Spinal cord (tissue), 10 donors: ENCODE measurements around the gene TMEM204. TPM values are rescaled to one million over a fixed set of nuclear protein-coding genes. Genes with fewer than 3 reads are reported as not detected.
"Not testable (repeated sequence)": the region's sequence is repeated elsewhere in the genome, so short reads cannot be mapped to it uniquely, and the experiment has no call there.

ENCODE experiments used
- DNase-seq, 6 donors: peaks; one replicate each; pipeline versions ENCODE4 v3.0.0 to v3.0.0-alpha.2; 2013 to 2015; ENCODE audit warnings: low spot score in 6 of 6, low read depth in 4 of 6
- H3K27ac ChIP-seq: one replicate; pipeline ENCODE4 v1.5.1; 2013; ENCODE audit warnings: low read depth, low read length, control low read depth
- H3K27me3 ChIP-seq: one replicate; pipeline ENCODE4 v1.6.1; 2013; ENCODE audit warnings: low read length; ENCODE audit not compliant: control insufficient read depth, insufficient read depth
- H3K36me3 ChIP-seq: one replicate; pipeline ENCODE4 v1.6.1; 2013; ENCODE audit warnings: low read length; ENCODE audit not compliant: control insufficient read depth, insufficient read depth
- H3K4me1 ChIP-seq: one replicate; pipeline ENCODE4 v1.6.1; 2013; ENCODE audit warnings: low read length; ENCODE audit not compliant: control insufficient read depth, insufficient read depth
- H3K4me3 ChIP-seq: one replicate; pipeline ENCODE4 v1.5.1; 2013; ENCODE audit warnings: low read depth, low read length, control low read depth
- H3K9me3 ChIP-seq: one replicate; pipeline ENCODE4 v1.6.1; 2013; ENCODE audit warnings: low read length; ENCODE audit not compliant: control insufficient read depth, insufficient read depth
- WGBS: methylation state at CpG from one replicate; pipeline ENCODE4 v1.1.5; 2013; ENCODE audit warnings: missing lambda C conversion rate; ENCODE audit not compliant: insufficient coverage; 5-methylcytosine and 5-hydroxymethylcytosine counted together
- polyA plus RNA-seq, 2 donors: library from polyadenylated mRNA; unstranded; fragments of 120-200 nt; gene quantifications; one replicate each; pipeline ENCODE4 v1.2.1, GENCODE V29; 2013; ENCODE audit not compliant: insufficient read length in 2 of 2
- total RNA-seq, 2 donors: library from RNA; depleted of rRNA in 1 of 2; stranded (reverse); fragments of 120-200 nt in 1 of 2; fragments of >200 nt in 1 of 2; gene quantifications; one replicate each; pipeline versions ENCODE4 v1.2.3 to v1.2.4, GENCODE V29; 2013 to 2014
- donor health status: healthy.

Gene TMEM204
- total and polyA plus RNA-seq, 4 donors: 3.0 to 18.8 (median 9.3) TPM

- Histone ChIP-seq H3K27me3 (no peaks in the 10 kb centered on the region), H3K36me3 (peaks cover 70% of the 10 kb centered on the region), H3K4me3 (no peak overlapping the region), H3K4me1 (no peaks in the 10 kb centered on the region), H3K9me3 (no peaks in the 10 kb centered on the region), H3K27ac (no peak overlapping the region)
- no peak for DNase-seq
- 100% methylated on average over 4 of the region's 12 CpGs for WGBS
These were observed 46.8 kb downstream of the TMEM204 start for GRCh38 chr16:1580256-1580655.

- Histone ChIP-seq H3K27me3 (no peaks in the 10 kb centered on the region), H3K36me3 (peaks cover 67% of the 10 kb centered on the region), H3K4me3 (no peak overlapping the region), H3K9me3 (no peaks in the 10 kb centered on the region), H3K27ac (no peak overlapping the region), H3K4me1 (no peaks in the 10 kb centered on the region)
- 83% methylated on average over 3 of the region's 6 CpGs for WGBS
- no peak for DNase-seq
These were observed 47.5 kb downstream of the TMEM204 start for GRCh38 chr16:1580956-1581355.

DNA sequence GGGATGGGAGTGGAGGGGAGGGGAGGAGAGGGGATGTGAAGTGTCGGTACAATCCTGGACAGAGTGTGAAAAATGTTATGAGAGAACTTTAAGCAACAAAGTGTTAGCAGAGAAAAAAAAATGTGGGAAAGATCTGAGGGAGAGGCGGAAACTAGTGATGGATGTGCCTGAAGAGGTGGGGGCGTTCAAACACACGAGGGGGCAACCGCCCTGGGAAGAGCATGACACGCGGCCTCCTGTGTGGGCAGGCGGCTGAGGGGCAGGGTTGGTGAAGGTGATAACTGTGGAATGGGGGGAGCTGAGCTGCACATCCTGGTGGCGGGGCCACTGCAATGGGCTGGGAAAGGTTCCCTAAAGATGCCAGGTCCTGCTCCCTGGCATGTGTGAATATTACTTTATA is 48.3 kb downstream of the TMEM204 start:
- Histone ChIP-seq H3K27ac (no peak overlapping the region), H3K4me1 (no peaks in the 10 kb centered on the region), H3K36me3 (peaks cover 74% of the 10 kb centered on the region), H3K9me3 (no peaks in the 10 kb centered on the region), H3K27me3 (no peaks in the 10 kb centered on the region), H3K4me3 (no peak overlapping the region)
- 81% methylated on average over 9 of the region's 9 CpGs for WGBS
- DNase-seq: no peak

GRCh38 chr16:1583180-1583579 is 49.7 kb downstream of the TMEM204 start:
- peaks cover 78% of the 10 kb centered on the region for H3K36me3 ChIP-seq
- no peak for DNase-seq
- H3K4me3 ChIP-seq: no peak overlapping the region
- H3K27me3 ChIP-seq: no peaks in the 10 kb centered on the region
- WGBS: 95% methylated on average over 11 of the region's 15 CpGs
- no peak overlapping the region for H3K27ac ChIP-seq
- H3K9me3 ChIP-seq: no peaks in the 10 kb centered on the region
- H3K4me1 ChIP-seq: no peaks in the 10 kb centered on the region

- Histone ChIP-seq H3K27me3 (no peaks in the 10 kb centered on the region), H3K4me3 (no peak overlapping the region), H3K4me1 (no peaks in the 10 kb centered on the region), H3K36me3 (peaks cover 78% of the 10 kb centered on the region), H3K9me3 (no peaks in the 10 kb centered on the region), H3K27ac (no peak overlapping the region)
- WGBS: 23% methylated on average over 2 of the region's 8 CpGs
- peak in 1 of 6 donors; percentile 13 for DNase-seq
These were observed 51.5 kb downstream of the TMEM204 start for GRCh38 chr16:1584926-1585484.

- no peak for DNase-seq
- Histone ChIP-seq H3K27me3 (no peaks in the 10 kb centered on the region), H3K36me3 (peaks cover 87% of the 10 kb centered on the region), H3K4me1 (no peaks in the 10 kb centered on the region), H3K9me3 (no peaks in the 10 kb centered on the region), H3K4me3 (no peak overlapping the region), H3K27ac (no peak overlapping the region)
- WGBS: 95% methylated on average over 5 of the region's 6 CpGs
These were observed 56.9 kb downstream of the TMEM204 start for GRCh38 chr16:1590366-1590765.

DNA sequence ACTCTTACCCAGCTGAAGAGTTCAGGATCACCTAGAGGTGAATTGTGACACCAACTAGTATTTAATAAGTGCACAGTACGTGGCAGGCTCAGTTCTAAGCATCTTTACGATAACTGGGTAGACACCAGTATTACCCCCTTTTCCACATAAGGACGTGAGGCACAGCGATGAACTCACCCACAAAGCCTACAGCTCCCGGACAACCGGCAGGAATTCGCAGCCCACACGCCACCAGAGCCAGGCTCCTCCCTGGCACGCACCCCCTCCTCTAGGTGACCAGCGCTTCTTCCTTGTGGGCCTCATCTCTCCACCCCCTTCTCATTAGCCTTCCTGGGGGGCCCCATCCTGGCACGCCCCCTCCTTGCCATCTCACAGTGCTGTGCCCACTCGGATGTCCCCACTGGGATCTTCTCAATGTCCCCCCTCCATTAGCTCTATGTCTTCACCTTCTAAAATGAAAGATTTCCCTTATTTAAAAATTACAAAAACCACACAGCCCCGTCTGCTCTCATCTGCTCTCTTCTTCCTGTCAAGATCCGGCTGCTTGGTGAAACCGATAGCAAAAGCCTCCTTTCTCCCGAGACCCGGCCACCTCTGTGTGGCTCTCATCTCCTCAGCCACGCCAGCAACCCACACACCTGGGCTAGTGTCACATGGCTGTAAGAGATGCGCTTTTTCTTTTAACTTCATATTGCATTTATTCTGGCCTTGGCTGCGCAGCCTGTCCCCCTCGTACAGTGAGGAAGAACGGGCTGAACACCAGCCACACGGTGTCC is 57.7 kb downstream of the TMEM204 start:
- WGBS: 85% methylated on average over 23 of the region's 23 CpGs
- H3K4me1 ChIP-seq: no peaks in the 10 kb centered on the region
- DNase-seq: no peak
- H3K27me3 ChIP-seq: no peaks in the 10 kb centered on the region
- no peak overlapping the region for H3K27ac ChIP-seq
- peaks cover 85% of the 10 kb centered on the region for H3K36me3 ChIP-seq
- no peak overlapping the region for H3K4me3 ChIP-seq
- no peaks in the 10 kb centered on the region for H3K9me3 ChIP-seq

GRCh38 chr16:1592446-1592845 is 59.0 kb downstream of the TMEM204 start:
- peaks cover 78% of the 10 kb centered on the region for H3K36me3 ChIP-seq
- no peak overlapping the region for H3K27ac ChIP-seq
- no peaks in the 10 kb centered on the region for H3K9me3 ChIP-seq
- DNase-seq: no peak
- no peaks in the 10 kb centered on the region for H3K4me1 ChIP-seq
- WGBS: 92% methylated on average over 16 of the region's 16 CpGs
- H3K27me3 ChIP-seq: no peaks in the 10 kb centered on the region
- H3K4me3 ChIP-seq: no peak overlapping the region

DNA sequence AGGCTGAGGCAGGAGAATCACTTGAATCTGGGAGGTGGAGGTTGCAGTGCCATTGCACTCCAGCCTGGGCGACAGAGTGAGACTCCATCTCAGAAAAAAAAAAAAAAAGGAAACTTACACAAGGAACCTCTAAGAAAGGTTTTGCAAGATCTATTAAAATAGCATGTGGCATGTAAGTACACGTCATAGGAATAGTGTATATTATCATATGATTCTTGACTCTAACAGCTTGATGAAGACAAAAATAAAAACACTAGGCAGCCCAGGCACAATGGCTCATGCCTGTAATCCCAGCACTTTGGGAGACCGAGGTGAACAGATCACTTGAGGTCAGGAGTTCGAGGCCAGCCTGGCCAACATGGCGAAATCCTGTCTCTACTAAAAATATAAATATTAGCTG is 62.0 kb downstream of the TMEM204 start:
- H3K36me3 ChIP-seq: peaks cover 59% of the 10 kb centered on the region
- no CpG with 5 or more reads among the region's 5 CpGs for WGBS
- not testable (repeated sequence) for H3K27ac ChIP-seq, DNase-seq, H3K4me1 ChIP-seq, H3K27me3 ChIP-seq, H3K9me3 ChIP-seq, H3K4me3 ChIP-seq

GRCh38 chr16:1596516-1596915 is 63.0 kb downstream of the TMEM204 start:
- H3K36me3 ChIP-seq: peaks cover 58% of the 10 kb centered on the region
- 93% methylated on average over 8 of the region's 12 CpGs for WGBS
- no peak for DNase-seq
- H3K27ac ChIP-seq: no peak overlapping the region
- H3K9me3 ChIP-seq: no peaks in the 10 kb centered on the region
- H3K4me1 ChIP-seq: no peaks in the 10 kb centered on the region
- no peaks in the 10 kb centered on the region for H3K27me3 ChIP-seq
- no peak overlapping the region for H3K4me3 ChIP-seq
